ENCODE results near the gene OPN1MW.
"Not testable (repeated sequence)": the region's sequence is repeated elsewhere in the genome, so short reads cannot be mapped to it uniquely, and the experiment has no call there.

- TF ChIP-seq, protein P1, sequence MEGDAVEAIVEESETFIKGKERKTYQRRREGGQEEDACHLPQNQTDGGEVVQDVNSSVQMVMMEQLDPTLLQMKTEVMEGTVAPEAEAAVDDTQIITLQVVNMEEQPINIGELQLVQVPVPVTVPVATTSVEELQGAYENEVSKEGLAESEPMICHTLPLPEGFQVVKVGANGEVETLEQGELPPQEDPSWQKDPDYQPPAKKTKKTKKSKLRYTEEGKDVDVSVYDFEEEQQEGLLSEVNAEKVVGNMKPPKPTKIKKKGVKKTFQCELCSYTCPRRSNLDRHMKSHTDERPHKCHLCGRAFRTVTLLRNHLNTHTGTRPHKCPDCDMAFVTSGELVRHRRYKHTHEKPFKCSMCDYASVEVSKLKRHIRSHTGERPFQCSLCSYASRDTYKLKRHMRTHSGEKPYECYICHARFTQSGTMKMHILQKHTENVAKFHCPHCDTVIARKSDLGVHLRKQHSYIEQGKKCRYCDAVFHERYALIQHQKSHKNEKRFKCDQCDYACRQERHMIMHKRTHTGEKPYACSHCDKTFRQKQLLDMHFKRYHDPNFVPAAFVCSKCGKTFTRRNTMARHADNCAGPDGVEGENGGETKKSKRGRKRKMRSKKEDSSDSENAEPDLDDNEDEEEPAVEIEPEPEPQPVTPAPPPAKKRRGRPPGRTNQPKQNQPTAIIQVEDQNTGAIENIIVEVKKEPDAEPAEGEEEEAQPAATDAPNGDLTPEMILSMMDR (conservative IDR thresholded peaks at IDR 0.05 in 1 of 2, IDR thresholded peaks at IDR 0.05 in 1 of 2; ENCODE audit: extremely low read depth in 1 of 2, insufficient read depth in 1 of 2, low read depth in 1 of 2, low read length in 2 of 2): not testable (repeated sequence)
- TF ChIP-seq EZH2 (IDR thresholded peaks at IDR 0.05; ENCODE audit: borderline replicate concordance, low read length): not testable (repeated sequence)
Observed at GRCh38 chrX:154144010-154144409, 38.4 kb upstream of the OPN1MW start, which contains the start of gene OPN1LW.

Measured in mammary epithelial cell (primary cell).